HG03520 (cell line): Measurements from ENCODE around the gene RNMT.
"Not testable (repeated sequence)": the region's sequence is repeated elsewhere in the genome, so short reads cannot be mapped to it uniquely, and the experiment has no call there.

Source experiments
- ATAC-seq: cut with Tn5 transposase; IDR thresholded peaks from one replicate; pipeline ENCODE4 v1.9.1; 2021; ENCODE audit warnings: mild to moderate bottlenecking, moderate library complexity; ENCODE audit not compliant: unreplicated experiment

Gene RNMT

DNA sequence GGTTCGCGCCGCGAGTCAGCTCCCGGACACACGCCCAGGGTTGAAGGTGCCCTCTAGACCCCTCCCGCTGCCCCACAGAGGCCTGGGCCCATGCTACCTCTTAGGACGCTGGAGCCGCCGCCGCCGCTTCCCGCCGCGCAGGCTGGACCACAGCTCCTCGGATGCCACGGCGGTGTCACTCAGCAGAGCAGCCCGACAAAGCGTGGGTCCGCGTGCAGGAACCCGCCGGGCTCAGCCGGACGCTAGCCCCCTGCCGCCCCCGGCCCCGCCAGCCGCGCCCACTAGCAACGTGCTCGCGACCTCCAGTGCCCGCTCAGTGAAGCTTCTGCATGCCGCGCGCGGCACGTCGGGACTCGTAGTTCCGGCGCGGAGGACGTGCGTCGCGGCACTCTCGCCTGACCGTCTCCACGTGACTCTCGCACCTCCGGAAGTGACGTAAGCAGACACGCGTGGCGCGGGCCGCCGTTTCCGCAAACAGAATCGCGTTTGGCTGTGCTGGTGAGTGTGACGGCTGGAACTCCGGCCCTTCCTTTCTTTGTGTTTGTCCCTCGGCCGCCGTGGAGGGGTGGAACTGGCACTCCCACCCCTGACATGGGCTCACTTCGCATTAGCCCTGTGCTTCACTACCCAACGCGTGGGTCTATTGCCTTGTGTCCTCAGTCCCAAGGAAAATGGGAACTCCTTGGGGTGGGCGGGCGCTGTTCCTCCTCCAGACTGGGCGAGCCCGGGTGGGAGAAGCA, at the start of gene RNMT, which contains the start of gene FAM210A:
Gene RNMT, plus strand, starts transcription at position 442 of the 740 bp plus-strand sequence. CDS start 4,845 bp downstream, outside the sequence.
Gene FAM210A, minus strand, starts transcription at position 327 of the 740 bp plus-strand sequence. CDS start 44,481 bp downstream, outside the sequence.
- peak; percentile 88 for ATAC-seq

DNA sequence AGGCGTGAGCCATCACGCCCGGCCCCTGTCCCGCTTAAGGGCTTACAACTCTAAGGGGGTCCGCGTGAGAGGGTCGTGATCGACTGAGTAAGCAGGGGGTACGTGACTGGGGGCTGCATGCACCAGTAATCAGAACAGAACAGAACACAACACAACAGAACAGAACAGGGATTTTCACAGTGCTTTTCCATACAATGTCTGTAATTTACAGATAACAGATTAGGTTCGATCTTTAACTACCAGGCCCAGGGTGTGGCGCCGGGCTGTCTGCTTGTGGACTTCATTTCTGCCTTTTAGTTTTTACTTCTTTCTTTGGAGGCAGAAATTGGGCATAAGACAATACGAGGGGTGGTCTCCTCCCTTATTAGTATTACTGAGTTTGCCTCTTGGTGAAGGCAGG, 49.1 kb upstream of the RNMT start:
- ATAC-seq = not testable (repeated sequence)

DNA sequence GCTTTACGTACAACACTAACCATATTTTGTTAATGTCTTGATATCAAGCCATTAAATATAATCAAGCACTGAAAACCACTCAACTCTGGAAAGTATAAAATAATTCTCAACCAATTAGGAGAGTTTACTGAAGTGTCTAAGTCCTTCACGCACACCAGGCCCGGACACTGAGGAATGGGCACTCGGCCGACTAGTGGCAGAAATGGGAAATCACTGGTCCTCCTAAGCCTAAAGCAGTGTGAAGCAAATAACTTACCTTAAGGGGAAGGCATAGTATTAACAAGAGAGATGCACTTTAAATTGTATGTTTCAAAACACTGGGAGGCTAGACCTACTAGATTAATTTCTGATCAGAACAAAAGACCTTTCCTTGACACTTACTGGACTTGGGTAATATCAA, 45.9 kb upstream of the RNMT start:
- no peak for ATAC-seq

DNA sequence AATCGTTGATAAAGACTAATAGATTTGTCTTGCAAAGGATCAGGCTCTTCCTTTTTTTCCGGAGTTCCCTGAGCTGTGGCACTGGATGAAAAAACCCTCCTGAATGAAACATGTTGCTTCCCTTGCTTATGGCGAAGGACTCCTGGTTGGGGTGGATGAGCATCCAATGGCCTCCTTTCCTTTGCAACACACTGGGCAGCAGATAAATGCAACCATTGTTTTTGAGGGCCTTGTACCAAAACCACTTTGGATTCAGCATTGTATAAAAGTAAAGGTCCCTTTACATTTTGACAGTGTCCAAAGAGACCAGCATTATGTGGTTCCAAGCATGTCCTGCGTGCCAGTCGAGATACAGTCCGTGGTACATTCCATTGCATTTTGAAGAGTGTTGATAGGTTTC, 44.8 kb upstream of the RNMT start:
- ATAC-seq = no peak

DNA sequence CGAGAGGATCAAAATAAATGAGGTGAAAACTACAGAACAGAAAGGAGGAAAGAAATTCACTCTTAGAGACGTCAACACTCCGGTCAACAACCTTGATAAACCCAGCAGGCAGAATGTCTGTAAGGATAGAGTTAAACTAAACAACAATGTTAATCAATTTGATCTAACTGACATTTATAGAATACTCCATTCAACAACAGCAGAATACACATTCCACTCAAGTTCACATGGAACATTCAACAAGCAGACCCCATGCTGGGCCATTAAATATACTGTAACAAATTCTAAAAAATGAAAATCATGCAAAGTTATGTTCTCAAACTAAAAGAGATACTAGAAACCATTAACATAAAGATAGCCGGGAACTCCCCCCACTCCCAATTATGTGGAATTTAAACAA, 41.9 kb upstream of the RNMT start:
- no peak for ATAC-seq

DNA sequence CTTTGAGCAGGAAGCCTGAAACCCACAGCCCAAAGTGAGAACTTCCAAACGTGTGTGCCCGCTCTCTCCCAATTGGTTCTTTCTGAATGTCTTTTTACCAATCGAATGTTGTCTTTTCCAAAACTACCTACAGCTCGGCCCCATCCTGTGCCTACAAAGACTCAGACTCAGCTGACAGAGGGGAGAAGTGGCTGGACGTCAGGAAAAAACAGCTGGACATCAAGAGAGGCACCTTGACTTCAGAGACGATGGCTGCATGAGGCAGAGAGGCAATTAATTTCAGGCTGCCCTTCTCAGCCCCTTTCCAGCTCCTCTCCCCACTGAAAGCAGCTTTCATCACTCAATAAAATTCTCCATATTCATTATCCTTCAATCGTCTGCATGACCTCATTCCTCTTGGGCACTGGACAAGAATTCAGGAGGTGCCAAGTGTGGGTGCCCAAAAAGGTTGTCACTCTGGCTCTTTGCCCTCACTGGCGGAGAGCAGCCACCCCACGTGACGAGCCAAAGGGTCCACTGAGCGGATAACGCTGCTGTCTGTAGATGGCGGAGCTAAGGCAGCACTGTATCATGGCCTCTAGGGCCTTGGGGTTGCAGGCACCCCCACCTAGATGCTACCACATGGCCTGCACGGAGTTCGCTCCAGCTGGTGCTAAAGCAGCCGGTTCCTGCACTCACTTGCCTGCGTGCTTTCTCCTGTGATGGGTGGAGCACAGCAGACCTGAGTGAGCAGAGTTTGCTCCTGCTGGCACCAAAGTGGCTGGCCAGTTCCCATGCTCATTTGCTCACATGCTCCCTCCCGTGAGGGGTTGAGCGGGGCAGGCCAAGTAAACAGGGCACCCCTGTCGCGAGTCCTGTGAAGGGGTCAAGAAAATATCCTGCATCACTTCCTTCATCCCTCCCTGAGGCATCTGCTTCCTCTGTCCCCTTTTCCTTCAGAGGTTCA, 38.0 kb upstream of the RNMT start:
- no peak for ATAC-seq

DNA sequence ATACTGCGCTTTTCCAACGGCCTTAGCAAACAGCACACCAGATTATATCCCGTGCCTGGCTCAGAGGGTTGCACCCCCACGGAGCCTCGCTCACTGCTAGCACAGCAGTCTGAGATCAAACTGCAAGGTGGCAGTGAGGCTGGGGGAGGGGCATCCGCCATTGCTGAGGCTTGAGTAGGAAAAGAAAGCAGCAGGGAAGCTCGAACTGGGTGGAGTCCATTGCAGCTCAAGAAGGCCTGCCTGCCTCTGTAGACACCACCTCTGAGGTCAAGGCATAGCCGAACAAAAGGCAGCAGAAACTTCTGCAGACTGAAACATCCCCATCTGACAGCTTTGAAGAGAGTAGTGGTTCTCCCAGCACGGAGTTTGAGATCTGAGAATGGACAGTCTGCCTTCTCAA, 36.4 kb upstream of the RNMT start:
- not testable (repeated sequence) for ATAC-seq

DNA sequence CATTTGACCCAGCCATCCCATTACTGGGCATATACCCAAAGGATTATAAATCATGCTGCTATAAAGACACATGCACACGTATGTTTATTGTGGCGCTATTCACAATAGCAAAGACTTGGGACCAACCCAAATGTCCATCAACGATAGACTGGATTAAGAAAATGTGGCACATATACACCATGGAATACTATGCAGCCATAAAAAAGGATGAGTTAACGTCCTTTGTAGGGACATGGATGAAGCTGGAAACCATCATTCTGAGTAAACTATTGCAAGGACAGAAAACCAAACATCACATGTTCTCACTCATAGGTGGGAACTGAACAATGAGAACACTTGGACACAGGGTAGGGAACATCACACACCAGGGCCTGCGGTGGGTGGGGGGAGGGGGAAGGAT, 31.1 kb upstream of the RNMT start:
- not testable (repeated sequence) for ATAC-seq

DNA sequence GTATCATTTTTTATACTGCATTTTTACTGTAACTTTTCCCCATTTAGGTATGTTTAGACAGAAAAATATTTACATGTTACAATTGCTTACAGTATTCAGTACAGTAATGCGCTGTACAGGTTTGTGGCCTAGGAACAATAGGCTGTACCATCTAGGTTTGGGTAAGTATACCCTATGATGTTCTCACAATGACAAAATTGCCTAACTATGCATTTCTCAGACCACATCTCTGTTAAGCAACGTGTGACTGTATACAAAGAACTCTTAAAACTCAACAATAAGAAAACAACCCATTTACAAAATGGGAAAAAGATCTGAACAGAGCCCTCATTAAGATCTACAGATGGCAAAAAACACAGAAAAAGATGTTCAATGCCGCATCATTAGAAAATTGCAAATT, 29.5 kb upstream of the RNMT start:
- ATAC-seq = no peak

DNA sequence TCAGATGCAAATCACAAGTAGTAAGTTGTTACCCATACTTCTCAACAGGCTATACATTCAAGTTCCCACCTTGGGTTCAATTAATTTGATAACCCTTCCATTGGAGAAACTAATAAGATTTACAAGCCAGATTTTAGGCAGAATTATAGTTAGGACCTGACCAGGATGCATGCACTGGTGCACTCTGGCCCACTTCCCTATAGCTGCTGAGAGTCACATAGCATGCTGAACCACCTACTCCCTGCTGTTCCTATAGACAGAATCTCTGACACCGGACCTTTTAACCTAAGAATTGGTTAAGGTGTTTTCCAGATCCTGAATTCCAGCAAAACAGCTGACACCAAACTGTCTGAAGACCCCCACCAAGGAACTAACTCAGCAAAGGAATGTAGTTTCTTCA, 26.3 kb upstream of the RNMT start:
- no peak for ATAC-seq

DNA sequence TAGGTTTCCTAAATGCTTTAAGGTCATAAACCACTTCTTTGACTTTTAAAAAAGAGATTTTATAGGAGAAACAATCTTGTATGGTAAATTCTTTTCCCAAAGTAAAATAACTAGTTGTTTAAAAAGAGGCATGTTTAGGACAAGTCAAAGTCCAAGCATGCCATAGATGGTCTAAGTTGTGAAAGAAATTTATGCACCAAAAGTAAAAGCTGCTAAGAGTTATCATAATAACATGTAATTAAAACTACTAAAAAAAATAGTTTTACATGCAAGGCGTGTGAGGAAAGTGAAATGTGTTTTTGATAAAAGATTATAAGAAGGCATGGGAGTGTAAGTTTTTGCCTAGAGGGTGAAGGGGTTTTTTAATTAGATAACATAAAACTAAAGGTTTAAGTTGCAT, 22.6 kb upstream of the RNMT start:
- ATAC-seq = no peak

DNA sequence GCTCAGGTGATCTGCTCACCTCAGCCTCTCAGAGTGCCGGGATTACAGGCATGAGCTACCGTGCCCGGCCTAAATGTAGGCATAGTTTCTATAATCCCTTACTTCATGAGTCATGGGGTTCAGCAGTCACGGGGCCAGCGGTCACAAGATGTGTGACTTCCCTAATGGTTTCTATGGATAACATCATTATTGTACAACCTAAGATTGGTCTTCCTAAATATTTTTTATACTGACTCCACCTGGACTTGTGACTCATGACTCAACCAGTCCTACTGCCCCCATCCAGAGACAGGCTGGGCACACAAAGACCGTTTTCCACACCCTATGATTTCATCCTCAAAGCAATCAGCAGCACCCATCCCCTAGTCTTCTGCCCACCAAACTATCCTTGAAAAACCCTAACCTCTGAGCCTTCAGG, 16.1 kb upstream of the RNMT start:
- ATAC-seq = no peak

DNA sequence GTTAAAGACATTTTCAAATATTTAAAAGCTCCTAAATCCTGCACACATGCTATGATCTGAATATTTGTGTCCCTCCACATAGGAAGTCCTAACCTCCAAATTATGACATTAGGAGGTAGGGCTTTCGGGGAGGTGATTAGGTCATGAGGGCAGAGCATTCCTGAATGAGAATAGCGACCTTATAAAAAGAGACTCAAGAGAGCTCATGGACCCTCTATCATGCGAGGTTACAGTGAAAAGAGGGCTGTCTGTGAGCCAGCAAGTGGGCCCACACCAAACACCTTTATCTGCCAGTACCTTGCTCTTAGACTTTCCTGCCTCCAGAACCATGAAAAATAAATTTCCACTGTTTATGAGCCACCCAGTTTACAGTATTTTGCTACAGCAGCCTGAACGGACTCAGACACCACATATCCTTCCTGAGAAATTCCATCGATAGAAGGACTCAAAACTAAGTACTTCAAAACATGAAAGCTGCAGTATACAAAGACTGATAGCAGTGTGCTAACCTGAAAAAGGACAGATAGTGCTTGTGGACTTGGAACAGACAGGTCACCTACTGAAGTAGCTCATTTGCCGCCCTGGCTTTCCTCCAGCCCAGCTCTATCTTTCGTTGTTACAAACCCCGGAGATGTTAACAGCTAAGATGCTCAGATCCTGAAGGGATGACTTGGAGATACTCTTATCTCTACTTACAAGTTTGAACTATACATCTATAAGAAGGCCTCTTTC, 13.9 kb upstream of the RNMT start:
- ATAC-seq = no peak

DNA sequence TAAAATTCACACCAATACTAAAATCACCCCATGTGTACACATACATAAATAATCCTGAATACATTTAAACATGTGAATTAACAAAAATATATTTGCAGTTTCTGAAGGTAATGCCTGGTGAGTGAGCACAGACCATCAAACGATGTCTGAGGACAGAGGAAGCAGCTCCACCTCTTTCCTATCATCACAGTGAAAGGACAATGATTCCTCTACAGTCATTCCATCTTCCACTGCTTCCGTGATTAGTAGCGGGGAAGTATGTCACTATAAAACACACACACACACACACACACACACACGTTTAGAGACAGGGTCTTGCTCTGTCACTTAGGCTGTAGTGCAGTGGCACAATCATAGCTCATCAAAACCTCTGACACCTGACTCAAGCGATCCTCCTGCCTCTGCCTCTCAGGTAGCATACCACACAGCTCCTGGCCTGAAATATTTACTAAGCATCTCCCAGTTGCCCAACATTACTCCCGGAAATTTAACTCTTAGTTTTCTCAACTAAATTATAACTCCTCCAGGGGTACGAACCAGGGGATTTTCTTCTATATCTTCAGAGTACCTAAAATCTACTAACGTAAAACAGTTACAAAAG, 12.9 kb upstream of the RNMT start:
- ATAC-seq = no peak

DNA sequence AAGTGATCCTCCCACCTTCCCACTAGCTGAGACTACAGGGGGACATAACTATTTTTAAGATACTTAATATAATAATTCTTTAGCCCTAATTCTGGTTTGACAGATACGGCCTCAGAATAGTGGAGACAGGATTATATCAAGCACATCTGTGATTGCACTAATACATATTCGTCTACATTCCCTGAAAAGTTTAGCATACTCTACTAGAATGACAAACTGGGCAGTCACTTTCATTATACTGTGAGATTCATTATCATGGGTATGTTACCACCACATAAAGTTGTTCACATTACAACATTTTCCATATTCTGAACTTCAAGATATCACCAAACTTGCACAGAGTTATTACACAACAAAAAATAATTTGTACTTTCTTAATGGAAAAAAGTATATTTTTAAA, 11.1 kb upstream of the RNMT start:
- no peak for ATAC-seq

DNA sequence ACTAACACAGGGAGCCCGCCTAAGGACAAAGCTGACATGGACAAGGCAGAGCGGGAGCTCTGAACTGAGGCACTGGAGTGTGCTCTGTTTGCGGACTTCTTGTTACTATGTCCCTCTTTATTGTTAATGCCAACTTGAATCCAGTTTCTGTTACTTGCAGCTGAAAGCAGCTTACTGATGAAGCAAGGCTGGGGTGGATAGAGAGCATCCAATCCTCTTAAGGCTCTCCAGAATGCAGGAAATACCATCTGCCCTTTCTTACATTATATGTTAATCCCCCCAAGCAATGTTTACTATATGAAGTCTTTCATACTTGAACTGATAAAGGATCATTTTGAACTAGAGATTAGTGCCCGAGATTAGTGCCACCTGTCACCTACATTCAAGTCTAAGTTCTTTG, 9.6 kb upstream of the RNMT start:
- no peak for ATAC-seq

DNA sequence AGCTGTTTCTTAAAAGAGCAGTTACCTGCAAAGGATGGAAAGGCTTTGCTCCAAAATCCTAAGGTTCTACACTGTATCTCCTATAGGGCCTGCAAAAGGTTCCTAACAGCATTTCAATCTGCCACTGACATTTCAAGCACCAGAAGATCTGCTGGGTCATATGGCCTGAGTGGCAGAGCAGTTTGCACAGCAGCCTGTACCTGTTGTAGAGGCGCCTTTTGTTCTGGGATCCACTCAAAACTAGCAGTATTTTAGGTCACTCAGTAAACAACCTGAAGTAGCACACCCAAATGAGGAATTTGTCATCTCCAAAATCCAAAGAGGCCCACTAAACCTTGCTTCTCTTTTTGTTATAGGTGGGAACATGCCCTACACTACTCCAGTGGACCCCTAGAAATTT, 6.3 kb upstream of the RNMT start:
- ATAC-seq = no peak

DNA sequence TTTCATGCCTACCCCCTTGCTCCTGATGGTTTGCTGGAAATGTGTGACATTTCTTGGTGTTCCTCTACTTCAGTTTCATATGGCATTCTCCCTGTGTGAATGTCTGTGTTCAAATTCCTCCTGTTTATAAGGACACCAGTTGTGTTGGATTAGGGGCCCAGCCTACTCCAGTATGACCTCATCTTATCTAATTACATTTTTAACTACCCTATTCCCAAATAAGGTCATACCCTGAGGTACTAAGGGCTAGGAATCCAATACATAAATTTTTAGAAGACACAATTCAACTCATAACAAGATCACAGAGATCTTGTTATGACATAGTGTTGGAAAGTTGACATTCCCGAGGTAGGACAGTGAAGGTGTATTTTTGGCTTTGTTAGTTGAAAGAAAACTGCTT, 5.6 kb upstream of the RNMT start:
- ATAC-seq = no peak

DNA sequence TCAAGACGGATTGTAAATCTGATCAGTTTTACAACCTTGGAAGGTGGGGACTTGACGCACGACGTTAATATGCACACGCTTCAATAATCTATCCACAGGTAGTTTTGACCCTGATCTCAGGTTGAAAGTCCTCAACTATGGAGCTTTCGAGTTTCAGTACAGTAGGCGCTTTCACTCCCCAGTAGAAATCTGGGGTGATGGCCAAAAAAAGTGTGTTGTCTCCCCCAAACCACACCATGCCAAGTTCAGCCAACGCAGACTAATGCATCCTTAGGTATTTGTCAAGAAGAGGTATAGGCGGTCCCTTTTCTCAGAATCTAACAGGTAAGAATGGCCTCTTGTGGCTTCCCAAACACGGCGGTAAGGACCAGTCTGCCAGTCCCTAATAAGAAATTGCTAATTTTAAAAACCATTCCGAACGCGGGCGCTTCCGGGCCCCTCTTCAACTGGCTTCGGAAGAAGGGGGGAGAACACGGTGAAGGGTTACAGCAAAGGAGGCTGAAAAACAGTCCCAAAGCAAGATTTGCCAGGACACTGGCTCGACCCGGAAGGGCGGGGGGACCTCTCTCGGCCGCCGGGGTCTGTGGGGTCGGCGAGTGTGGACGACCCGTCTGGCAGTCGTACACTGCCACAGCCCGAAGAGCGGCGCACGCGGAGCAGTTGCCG, 774 bp upstream of the RNMT start:
- peak; percentile 6 for ATAC-seq

DNA sequence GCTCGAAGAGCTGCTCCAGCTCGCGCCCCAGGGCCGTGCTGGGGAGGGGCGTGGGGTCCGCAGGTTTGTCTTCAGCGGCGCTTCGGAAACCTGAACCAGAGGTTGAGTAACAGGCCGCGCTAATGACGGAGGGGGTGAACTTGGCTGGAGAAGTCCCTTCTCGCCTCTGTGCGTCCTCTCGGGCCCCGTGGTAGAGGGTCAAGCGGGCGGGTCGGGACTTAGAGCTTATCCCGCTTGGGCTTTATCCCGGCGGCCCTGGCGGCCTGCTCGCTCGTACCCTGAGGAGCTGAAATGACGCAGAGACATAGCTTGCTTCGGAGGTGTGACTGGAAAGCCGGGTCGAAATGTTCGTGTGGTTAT, 479 bp downstream of the RNMT start:
- ATAC-seq = peak; percentile 26
